HG03159 (cell line): ENCODE data around the gene PTPN6.

Source experiments
- ATAC-seq: cut with Tn5 transposase; IDR thresholded peaks from one replicate; pipeline ENCODE4 v1.9.1; 2021; ENCODE audit warnings: mild to moderate bottlenecking, moderate library complexity; ENCODE audit not compliant: unreplicated experiment

PTPN6 gene

GRCh38 chr12:6965026-6965661 is 14.0 kb downstream of the PTPN6 start:
- peak; percentile 37 for ATAC-seq

DNA sequence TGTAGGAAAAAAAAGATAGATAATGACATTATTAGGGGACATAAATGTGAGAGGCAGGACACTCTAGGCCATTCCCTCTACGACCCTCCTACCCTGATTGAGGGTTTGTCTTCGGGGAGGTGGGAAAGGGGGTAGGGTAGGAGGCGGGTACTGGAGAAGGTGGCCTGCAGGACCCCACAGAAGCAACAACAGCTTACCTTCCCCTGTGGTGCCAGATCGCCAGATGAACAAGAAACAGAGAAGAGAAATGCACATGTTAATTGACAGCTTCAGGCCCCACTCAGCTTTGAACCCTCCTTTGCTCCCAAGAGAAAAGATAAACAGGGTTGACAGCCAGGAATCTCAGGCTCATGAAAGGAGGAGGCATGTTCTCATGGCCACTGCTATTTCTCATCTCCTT is 14.6 kb downstream of the PTPN6 start:
- no peak for ATAC-seq

- ATAC-seq = no peak
These were observed 15.2 kb downstream of the PTPN6 start for GRCh38 chr12:6966351-6966750.

- ATAC-seq = no peak
These were observed 16.5 kb downstream of the PTPN6 start for GRCh38 chr12:6967651-6968100.

GRCh38 chr12:6968426-6968825 is 17.3 kb downstream of the PTPN6 start:
- no peak for ATAC-seq

DNA sequence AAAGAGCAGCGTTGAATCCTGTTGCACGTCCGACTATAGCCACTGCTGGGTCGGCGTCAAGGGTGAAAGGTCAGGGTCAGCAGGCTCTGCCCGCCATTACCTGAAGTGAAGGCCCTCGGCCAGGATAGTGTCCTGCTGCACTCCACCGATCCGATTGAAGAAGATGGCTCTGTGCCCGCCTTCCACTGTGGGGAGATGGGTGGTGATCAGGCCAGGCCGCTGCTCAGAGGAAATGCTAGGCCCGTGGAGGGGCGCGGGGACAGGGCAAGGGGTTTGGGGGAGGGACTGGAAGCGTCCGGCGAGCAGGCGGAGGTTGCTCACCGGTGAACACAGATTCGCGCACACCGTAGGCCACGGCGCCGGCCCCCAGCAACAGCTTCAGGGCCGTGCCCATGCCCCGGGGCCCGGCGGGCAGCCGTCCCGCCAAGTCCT is 19.0 kb downstream of the PTPN6 start:
- ATAC-seq = peak; percentile 17

DNA sequence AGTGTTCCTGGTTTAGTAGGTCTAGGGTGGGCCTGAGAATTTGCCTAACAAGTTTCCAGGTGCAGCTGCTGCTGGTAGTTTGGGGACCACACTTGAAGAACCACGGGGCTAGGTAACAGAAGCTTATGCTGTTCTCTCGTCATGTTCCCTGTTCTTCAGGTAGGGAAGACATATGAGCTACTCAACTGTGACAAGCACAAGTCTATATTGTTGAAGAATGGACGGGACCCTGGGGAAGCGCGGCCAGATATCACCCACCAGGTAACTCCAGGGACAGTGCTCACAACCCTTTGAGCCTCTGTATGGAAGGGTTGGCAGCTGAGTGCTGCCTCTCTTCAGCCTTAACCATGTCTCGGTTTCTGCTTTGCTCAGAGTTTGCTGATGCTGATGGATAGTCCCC is 23.0 kb downstream of the PTPN6 start:
- no peak for ATAC-seq

- no peak for ATAC-seq
These were observed 24.3 kb downstream of the PTPN6 start for GRCh38 chr12:6975297-6976032.

GRCh38 chr12:6977653-6978052 is 26.5 kb downstream of the PTPN6 start:
- no peak for ATAC-seq

GRCh38 chr12:6978188-6978587 is 27.0 kb downstream of the PTPN6 start:
- ATAC-seq = no peak

DNA sequence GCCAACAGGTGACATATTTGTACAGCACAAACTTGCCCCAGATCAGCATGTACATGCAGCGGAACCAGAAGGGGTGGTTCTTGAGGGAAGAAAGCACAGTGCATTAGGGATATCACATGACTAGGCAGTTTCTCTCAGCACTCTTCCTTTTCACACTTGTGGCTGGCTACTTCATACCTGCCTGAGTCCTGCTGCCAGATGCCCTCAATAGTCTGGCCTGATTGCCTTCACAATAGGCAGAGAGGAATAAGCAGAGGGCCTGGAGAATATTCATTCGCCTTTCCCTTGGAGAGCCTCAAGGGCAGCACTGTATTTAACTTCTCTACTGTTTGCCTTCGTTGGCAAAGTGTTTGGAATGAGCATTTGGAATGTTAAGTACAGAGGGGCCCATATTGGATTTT is 27.5 kb downstream of the PTPN6 start:
- ATAC-seq = no peak

DNA sequence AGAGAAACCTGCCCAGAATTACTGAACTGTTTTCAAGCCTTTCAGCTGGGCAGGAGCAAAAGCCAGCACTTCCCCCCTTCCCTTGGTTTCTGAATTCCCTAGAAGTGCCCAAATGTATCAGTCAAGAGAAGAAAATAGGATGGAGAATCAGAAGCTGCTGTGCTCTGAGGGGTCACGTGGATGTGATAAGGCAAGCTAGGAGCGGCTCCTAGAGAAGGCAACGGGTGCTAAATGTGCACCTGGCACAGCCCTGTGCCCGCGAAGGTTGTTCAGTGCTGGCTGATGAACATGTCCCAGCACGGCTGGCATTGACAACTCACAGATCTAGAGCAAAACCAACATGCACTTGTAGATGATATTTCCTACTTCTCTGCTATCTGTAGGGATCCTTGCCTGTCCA is 27.9 kb downstream of the PTPN6 start:
- no peak for ATAC-seq

- ATAC-seq = no peak
These were observed 28.3 kb downstream of the PTPN6 start for GRCh38 chr12:6979453-6979852.

- ATAC-seq = no peak
These were observed 28.9 kb downstream of the PTPN6 start for GRCh38 chr12:6980075-6980474.

DNA sequence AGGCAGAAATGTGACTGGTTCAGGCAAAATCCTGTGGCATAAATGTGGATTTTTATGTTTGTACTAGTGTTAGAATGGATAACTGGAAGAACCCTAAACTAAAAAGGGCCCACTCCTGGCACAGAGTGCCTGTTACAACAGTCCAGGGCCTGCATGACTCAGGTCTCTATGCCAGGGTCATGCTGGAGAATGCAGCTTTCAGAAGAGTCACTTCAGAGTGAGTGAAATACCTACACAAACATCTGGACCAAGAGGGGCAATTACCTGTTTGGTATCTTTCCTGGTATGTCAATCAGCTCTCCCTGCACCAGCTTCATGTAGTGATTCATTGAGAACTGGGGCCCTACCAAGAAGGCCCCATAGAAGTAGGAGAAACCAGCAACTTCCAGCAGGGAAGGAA is 29.6 kb downstream of the PTPN6 start:
- no peak for ATAC-seq

- no peak for ATAC-seq
These were observed 30.2 kb downstream of the PTPN6 start for GRCh38 chr12:6981152-6982052.

DNA sequence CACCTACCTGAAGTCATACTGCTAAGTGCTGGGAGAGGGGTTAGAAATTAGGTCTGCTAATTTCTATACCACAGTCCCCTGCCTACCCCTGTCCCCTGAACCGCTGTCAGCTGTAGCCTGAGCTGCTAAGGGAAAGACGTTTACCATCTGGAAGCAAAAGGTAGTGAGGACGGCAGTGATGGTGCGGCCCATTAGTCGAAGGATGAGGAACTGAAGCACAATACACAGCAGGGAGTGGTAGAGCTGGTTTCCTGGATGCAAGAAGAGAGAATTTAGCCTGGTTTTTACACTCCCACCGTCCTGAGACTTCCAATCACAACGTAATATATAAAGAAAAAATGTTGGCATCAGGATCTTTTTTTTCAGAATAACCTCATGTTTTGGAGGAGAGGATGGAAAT is 31.4 kb downstream of the PTPN6 start:
- no peak for ATAC-seq

GRCh38 chr12:6987956-6988553 is 36.9 kb downstream of the PTPN6 start:
- no peak for ATAC-seq

DNA sequence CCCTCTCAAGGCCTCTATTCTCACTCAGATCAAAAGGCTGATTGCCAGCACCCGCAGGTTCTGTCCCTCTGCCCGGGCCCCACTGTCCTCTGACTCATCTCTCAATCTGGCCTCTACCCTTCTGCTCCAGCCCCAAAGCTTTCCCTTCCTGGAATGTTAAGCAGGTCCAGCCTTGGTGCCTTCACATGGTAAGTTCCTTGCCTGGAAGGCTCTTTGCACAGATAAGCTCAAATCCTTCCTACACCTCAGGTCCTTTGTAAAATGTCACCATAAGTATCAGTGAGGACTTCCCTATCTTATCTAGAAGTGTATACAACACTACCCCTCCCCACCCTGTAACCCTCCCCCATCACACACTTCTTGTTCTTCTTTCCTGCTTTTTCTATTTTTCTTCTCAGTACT is 44.9 kb downstream of the PTPN6 start:
- no peak for ATAC-seq

DNA sequence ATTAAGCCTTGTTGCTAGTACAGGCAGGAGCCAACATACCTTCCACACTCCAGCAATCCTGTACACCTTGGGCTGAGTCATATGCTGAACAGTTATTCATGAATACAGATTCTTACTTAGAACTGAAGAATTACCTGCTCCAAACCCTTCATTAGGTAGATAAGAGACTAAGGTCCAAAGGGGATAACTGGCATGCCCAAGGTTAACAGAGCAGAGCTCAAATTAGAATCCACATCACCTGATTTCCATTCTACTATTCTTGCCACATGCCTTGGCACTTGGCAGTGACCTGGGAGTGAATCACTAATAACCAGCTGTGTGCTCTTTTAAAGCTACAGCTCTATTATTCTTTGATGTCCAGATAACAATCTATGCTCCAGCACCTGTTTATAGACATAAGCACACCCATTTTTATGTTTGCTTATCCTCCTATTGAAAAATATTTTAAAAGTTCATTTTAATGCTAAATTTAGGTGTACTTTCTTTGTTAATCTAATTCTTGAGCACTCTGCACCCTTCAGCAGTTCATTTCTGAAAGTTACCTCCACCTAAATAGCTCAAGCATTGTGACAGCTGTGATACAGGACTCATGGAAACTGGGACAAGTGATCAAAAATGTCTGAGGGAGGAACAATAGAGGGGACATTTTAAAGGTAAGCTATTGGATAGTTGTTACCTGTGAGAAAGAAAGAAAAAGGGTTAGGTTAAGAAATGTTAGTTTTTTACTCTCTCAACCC is 47.7 kb downstream of the PTPN6 start:
- ATAC-seq = no peak
